ENCODE data around the gene BTBD18.
A peak's percentile ranks its signal among the peaks of the same experiment; 100 is the strongest.

- TF ChIP-seq POLR2A (IDR thresholded peaks at IDR 0.05) = peak; percentile 49 to 59
- TF ChIP-seq CTCF (IDR thresholded peaks at IDR 0.05 in 4 of 5, conservative IDR thresholded peaks at IDR 0.05 in 1 of 5) = peak in 1 of 5 experiments; percentile 3
Observed at GRCh38 chr11:57712256-57713150, 39.1 kb downstream of the BTBD18 start, which contains the start of gene TMX2.
